Measurements from ENCODE around the gene EXT2. TPM values are rescaled to one million over a fixed set of nuclear protein-coding genes. Genes with fewer than 3 reads are reported as not detected.

Gene EXT2
- total RNA-seq, 1 experiment from 2014 or later, result 42.8 TPM

- Histone ChIP-seq H3K9me3 (ENCODE audit: control insufficient read depth in 1 of 2, insufficient read depth in 1 of 2, low read depth in 1 of 2, low read length in 2 of 2) (no peaks in the 10 kb centered on the region), H3K4me3 (replicated peaks in 1 of 2; ENCODE audit: low read depth in 1 of 2, low read length in 2 of 2) (no peak overlapping the region), H3K79me2 (ENCODE audit: insufficient read depth, low read length) (no peaks in the 10 kb centered on the region), H3K9me2 (ENCODE audit: insufficient read depth) (no peaks in the 10 kb centered on the region), H4K20me1 (ENCODE audit: insufficient read depth) (no peaks in the 10 kb centered on the region), H3K4me1 (ENCODE audit: control insufficient read depth in 1 of 2, insufficient read depth in 2 of 2, low read length in 2 of 2) (peaks cover 6 to 8% of the 10 kb centered on the region in 2 experiments; a peak in 3 of 4 replicates), H3K27ac (ENCODE audit: low read depth, low read length) (no peak overlapping the region), H3K27me3 (ENCODE audit: insufficient read depth, low read length) (no peaks in the 10 kb centered on the region), H3K4me2 (ENCODE audit: low read length) (no peak overlapping the region), H3K36me3 (ENCODE audit: control insufficient read depth in 1 of 2, insufficient read depth in 2 of 2, low read length in 2 of 2) (no peaks in the 10 kb centered on the region; a peak in 1 of 4 replicates), H2AFZ (ENCODE audit: low read depth, low read length, poor library complexity, severe bottlenecking) (no peak overlapping the region), H3K9ac (ENCODE audit: low read length) (no peak overlapping the region)
- ChIA-PET RAD21 (ENCODE audit: low non-redundant PET in 1 of 2, low total read pairs in 2 of 2, uncharacterized antibody in 2 of 2, unreplicated experiment in 2 of 2) (no interaction called here), POLR2A (no interaction called here), CTCF (no interaction called here)
- intact Hi-C loops (cut with micrococcal nuclease), result loop anchor here (10.0 kb wide), 1 partner anchor 146 kb away; no protein-coding TSS in a partner anchor
- ATAC-seq (no peak), DNase-seq (ENCODE audit: low read depth, low spot score) (no peak)
- no peak for TF ChIP-seq YY1 (IDR thresholded peaks at IDR 0.05; ENCODE audit: extremely low read depth, insufficient replicate concordance, low read depth, low read length)
- no peak for TF ChIP-seq TCF7L2 (IDR thresholded peaks at IDR 0.05; ENCODE audit: borderline replicate concordance, extremely low read depth, insufficient read depth, insufficient read length)
- TF ChIP-seq SP1 (IDR thresholded peaks at IDR 0.05; ENCODE audit: low read depth), result no peak
- no peak for TF ChIP-seq ZFX (IDR thresholded peaks at IDR 0.05)
- no peak for TF ChIP-seq ZNF274 (IDR thresholded peaks at IDR 0.05; ENCODE audit: low read depth, low read length)
- no peak for TF ChIP-seq ELF1 (IDR thresholded peaks at IDR 0.05; ENCODE audit: borderline replicate concordance, low read depth)
- no peak for TF ChIP-seq POLR2AphosphoS5 (IDR thresholded peaks at IDR 0.05; ENCODE audit: low read depth, low read length)
- TF ChIP-seq MAX (IDR thresholded peaks at IDR 0.05), result no peak
- TF ChIP-seq CBX3 (IDR thresholded peaks at IDR 0.05; ENCODE audit: low read depth), result no peak
- no peak for TF ChIP-seq EZH2 (IDR thresholded peaks at IDR 0.05)
- TF ChIP-seq EZH2phosphoT487 (IDR thresholded peaks at IDR 0.05; ENCODE audit: borderline replicate concordance), result no peak
- no peak for TF ChIP-seq ZBTB33 (IDR thresholded peaks at IDR 0.05; ENCODE audit: extremely low read depth, insufficient replicate concordance, low read length)
- no peak for TF ChIP-seq JUND (IDR thresholded peaks at IDR 0.05)
- TF ChIP-seq REST (IDR thresholded peaks at IDR 0.05; ENCODE audit: low read depth), result no peak
- BruUV-seq (replicated peaks), result no TSS peak
Observed at GRCh38 chr11:44138980-44139379, 43.5 kb downstream of the EXT2 start.
